ENCODE data around the gene VSNL1.

The VSNL1 gene

GRCh38 chr2:17608251-17608650 is 67.8 kb downstream of the VSNL1 start:
- Histone ChIP-seq H3K4me3 (ENCODE audit: low read length, poor library complexity, severe bottlenecking) (no peak overlapping the region), H3K4me2 (ENCODE audit: low read depth, low read length, poor library complexity, severe bottlenecking) (no peak overlapping the region), H3K9ac (ENCODE audit: low read depth, low read length, poor library complexity, severe bottlenecking) (no peak overlapping the region), H3K27me3 (ENCODE audit: insufficient read depth, low read length, poor library complexity, severe bottlenecking) (no peaks in the 10 kb centered on the region), H2AFZ (ENCODE audit: low read length) (no peak overlapping the region), H4K20me1 (ENCODE audit: insufficient read depth, low read length, poor library complexity, severe bottlenecking) (no peaks in the 10 kb centered on the region), H3K4me1 (ENCODE audit: insufficient read depth, low read length, poor library complexity, severe bottlenecking) (no peaks in the 10 kb centered on the region), H3K36me3 (ENCODE audit: insufficient read depth, low read length) (no peaks in the 10 kb centered on the region), H3K9me2 (replicated peaks; ENCODE audit: low read depth, low read length) (no peaks in the 10 kb centered on the region), H3K79me2 (ENCODE audit: insufficient read depth, low read length) (no peaks in the 10 kb centered on the region), H3F3A (ENCODE audit: low read depth) (no peaks in the 10 kb centered on the region), H3K9me3 (ENCODE audit: insufficient read depth, low read depth, low read length) (no peaks in the 10 kb centered on the region)
- TF ChIP-seq EZH2phosphoT487 (IDR thresholded peaks at IDR 0.05; ENCODE audit: borderline replicate concordance): no peak
- TF ChIP-seq, protein P1, sequence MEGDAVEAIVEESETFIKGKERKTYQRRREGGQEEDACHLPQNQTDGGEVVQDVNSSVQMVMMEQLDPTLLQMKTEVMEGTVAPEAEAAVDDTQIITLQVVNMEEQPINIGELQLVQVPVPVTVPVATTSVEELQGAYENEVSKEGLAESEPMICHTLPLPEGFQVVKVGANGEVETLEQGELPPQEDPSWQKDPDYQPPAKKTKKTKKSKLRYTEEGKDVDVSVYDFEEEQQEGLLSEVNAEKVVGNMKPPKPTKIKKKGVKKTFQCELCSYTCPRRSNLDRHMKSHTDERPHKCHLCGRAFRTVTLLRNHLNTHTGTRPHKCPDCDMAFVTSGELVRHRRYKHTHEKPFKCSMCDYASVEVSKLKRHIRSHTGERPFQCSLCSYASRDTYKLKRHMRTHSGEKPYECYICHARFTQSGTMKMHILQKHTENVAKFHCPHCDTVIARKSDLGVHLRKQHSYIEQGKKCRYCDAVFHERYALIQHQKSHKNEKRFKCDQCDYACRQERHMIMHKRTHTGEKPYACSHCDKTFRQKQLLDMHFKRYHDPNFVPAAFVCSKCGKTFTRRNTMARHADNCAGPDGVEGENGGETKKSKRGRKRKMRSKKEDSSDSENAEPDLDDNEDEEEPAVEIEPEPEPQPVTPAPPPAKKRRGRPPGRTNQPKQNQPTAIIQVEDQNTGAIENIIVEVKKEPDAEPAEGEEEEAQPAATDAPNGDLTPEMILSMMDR (conservative IDR thresholded peaks at IDR 0.05; ENCODE audit: low read length): no peak

DNA sequence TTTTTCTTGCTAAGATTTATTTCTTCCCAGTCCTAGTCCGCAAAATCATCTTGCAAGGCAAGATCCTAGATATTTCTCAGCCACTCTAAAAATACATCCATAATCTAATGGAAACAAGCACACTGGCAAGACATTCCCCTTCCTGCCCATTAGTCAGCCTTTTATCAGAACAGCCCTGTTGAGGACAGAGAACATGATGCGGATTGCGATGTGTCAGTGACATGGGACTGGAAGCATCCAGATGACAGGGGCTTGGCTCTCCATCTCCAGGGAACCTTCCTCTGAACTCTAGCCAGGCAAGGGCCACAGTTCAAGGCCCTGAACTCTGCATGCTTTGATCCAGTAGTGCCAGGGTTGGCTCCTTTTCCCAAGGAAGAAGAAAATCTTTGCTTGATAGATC is 70.0 kb downstream of the VSNL1 start:
- Histone ChIP-seq H2AFZ (ENCODE audit: low read length) (no peak overlapping the region), H3K4me1 (ENCODE audit: insufficient read depth, low read length, poor library complexity, severe bottlenecking) (no peaks in the 10 kb centered on the region), H3K9ac (ENCODE audit: low read depth, low read length, poor library complexity, severe bottlenecking) (no peak overlapping the region), H3K4me2 (ENCODE audit: low read depth, low read length, poor library complexity, severe bottlenecking) (no peak overlapping the region), H3K79me2 (ENCODE audit: insufficient read depth, low read length) (no peaks in the 10 kb centered on the region), H4K20me1 (ENCODE audit: insufficient read depth, low read length, poor library complexity, severe bottlenecking) (no peaks in the 10 kb centered on the region), H3K9me3 (ENCODE audit: insufficient read depth, low read depth, low read length) (no peaks in the 10 kb centered on the region), H3K9me2 (replicated peaks; ENCODE audit: low read depth, low read length) (no peaks in the 10 kb centered on the region), H3K4me3 (ENCODE audit: low read length, poor library complexity, severe bottlenecking) (no peak overlapping the region), H3F3A (ENCODE audit: low read depth) (no peaks in the 10 kb centered on the region), H3K27me3 (ENCODE audit: insufficient read depth, low read length, poor library complexity, severe bottlenecking) (no peaks in the 10 kb centered on the region), H3K36me3 (ENCODE audit: insufficient read depth, low read length) (no peaks in the 10 kb centered on the region)
- TF ChIP-seq EZH2phosphoT487 (IDR thresholded peaks at IDR 0.05; ENCODE audit: borderline replicate concordance): no peak
- TF ChIP-seq, protein P1 (conservative IDR thresholded peaks at IDR 0.05; ENCODE audit: low read length): no peak

DNA sequence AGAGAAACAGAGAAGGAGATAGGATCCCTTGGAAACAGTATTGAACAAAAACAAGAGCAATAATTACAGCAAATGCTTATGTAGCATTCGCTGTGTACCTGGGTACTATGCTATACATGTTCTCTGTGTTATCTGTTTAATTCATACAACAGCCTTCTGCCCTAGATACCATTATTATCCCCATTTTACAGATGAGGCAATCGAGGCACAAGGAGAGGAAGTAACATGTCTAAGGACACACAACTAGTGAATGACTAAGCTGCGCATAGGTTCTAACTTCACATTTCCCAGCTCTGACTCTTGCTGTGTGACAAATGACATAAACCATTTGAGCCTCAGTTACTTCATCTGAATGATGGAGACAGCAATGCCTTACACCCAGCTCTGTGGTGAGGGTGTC is 70.5 kb downstream of the VSNL1 start:
- Histone ChIP-seq H3K9me2 (replicated peaks; ENCODE audit: low read depth, low read length) (no peaks in the 10 kb centered on the region), H4K20me1 (ENCODE audit: insufficient read depth, low read length, poor library complexity, severe bottlenecking) (no peaks in the 10 kb centered on the region), H3K79me2 (ENCODE audit: insufficient read depth, low read length) (no peaks in the 10 kb centered on the region), H3K9ac (ENCODE audit: low read depth, low read length, poor library complexity, severe bottlenecking) (no peak overlapping the region), H3K36me3 (ENCODE audit: insufficient read depth, low read length) (no peaks in the 10 kb centered on the region), H3K4me2 (ENCODE audit: low read depth, low read length, poor library complexity, severe bottlenecking) (no peak overlapping the region), H3F3A (ENCODE audit: low read depth) (no peaks in the 10 kb centered on the region), H3K9me3 (ENCODE audit: insufficient read depth, low read depth, low read length) (no peaks in the 10 kb centered on the region), H3K27me3 (ENCODE audit: insufficient read depth, low read length, poor library complexity, severe bottlenecking) (no peaks in the 10 kb centered on the region), H3K4me1 (ENCODE audit: insufficient read depth, low read length, poor library complexity, severe bottlenecking) (no peaks in the 10 kb centered on the region), H2AFZ (ENCODE audit: low read length) (no peak overlapping the region), H3K4me3 (ENCODE audit: low read length, poor library complexity, severe bottlenecking) (no peak overlapping the region)
- TF ChIP-seq, protein P1 (conservative IDR thresholded peaks at IDR 0.05; ENCODE audit: low read length): no peak
- TF ChIP-seq EZH2phosphoT487 (IDR thresholded peaks at IDR 0.05; ENCODE audit: borderline replicate concordance): no peak

Measured in Loucy (cell line).